ENCODE results near the gene PAQR7.
A peak's percentile ranks its signal among the peaks of the same experiment; 100 is the strongest.

PAQR7 gene

DNA sequence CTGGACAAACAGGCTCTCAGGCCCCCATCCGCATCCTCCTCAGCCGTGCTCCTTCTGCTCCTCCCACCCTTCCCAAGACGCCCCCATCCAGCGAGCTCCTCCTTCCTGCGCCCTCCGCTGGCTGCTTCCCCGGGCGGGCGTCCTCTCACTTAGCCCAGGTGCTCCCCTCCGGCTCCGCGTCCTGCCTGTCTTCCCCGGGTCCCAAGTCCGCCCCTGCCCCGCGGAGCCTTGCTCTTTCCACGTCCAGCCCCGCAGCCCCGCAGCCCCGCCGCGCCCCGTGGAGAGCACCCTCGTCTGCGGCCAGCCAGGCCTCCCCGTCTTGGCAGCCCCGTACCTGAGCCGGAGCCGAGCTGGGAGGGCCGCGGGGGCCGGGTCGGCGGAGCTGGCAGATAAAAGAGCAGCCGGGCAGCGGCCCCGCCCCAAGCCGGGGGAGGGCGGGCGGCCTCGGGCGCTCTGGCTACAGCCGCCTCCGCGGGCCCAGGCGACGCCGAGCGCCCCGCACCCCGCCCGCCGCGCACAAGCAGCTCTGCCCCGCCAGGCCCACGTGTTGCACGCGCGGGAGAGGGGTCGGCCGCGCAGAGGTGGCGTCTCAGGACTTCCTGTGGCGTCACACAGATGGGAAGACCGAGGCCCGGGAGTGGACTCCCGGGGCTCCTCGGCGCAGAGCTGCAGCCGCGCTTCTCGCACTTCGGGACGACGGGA lies at the start of gene PAQR7:
Gene PAQR7 (minus strand): TSS at position 555 of the 702 bp plus-strand sequence. CDS start 11,869 bp downstream, outside the sequence.
- DNase-seq (ENCODE audit: low read depth): no peak
- H3K4me3 ChIP-seq (ENCODE audit: low read length): peak within 1 kb of the TSS; percentile 48
- TF ChIP-seq, protein P1, sequence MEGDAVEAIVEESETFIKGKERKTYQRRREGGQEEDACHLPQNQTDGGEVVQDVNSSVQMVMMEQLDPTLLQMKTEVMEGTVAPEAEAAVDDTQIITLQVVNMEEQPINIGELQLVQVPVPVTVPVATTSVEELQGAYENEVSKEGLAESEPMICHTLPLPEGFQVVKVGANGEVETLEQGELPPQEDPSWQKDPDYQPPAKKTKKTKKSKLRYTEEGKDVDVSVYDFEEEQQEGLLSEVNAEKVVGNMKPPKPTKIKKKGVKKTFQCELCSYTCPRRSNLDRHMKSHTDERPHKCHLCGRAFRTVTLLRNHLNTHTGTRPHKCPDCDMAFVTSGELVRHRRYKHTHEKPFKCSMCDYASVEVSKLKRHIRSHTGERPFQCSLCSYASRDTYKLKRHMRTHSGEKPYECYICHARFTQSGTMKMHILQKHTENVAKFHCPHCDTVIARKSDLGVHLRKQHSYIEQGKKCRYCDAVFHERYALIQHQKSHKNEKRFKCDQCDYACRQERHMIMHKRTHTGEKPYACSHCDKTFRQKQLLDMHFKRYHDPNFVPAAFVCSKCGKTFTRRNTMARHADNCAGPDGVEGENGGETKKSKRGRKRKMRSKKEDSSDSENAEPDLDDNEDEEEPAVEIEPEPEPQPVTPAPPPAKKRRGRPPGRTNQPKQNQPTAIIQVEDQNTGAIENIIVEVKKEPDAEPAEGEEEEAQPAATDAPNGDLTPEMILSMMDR (conservative IDR thresholded peaks at IDR 0.05; ENCODE audit: low read depth, low read length): peak; percentile 14

- TF ChIP-seq, protein P1 (conservative IDR thresholded peaks at IDR 0.05; ENCODE audit: low read depth, low read length): no peak
- no peak for DNase-seq (ENCODE audit: low read depth)
- no peak overlapping the region for H3K4me3 ChIP-seq (ENCODE audit: low read length)
Measured at GRCh38 chr1:25924454-25924853, 48.9 kb upstream of the PAQR7 start.

DNA sequence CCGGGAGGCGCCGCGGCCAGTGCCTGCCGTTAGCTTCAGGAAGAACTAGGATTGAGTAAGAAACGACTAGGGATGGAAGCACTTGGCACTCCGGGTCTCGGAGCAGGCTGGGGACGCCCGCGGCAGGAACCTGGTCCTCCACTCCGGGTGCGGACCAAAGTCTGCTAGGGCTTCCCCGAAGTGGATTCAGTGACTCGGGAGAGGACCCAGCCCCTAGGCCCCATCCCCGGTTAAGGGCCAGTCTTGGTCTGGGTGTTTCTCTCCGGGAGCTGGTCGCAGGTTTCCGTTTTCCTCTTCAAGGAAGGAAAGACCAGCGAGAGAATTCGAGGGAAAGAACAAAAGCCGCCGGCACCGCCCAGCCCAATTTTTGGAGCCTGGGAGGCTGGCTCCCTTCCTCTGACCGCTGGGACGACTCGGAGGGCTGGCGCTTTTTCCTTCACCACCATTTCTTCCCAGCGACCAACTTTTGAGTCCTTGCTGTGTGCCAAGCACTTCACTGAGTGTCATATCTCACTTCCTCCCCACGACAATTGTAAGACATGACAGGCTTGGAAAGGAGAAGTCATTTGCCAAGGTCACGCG lies 47.6 kb upstream of the PAQR7 start:
- no peak for DNase-seq (ENCODE audit: low read depth)
- peak overlapping the region; percentile 57 for H3K4me3 ChIP-seq (ENCODE audit: low read length)
- TF ChIP-seq, protein P1 (conservative IDR thresholded peaks at IDR 0.05; ENCODE audit: low read depth, low read length): no peak

DNA sequence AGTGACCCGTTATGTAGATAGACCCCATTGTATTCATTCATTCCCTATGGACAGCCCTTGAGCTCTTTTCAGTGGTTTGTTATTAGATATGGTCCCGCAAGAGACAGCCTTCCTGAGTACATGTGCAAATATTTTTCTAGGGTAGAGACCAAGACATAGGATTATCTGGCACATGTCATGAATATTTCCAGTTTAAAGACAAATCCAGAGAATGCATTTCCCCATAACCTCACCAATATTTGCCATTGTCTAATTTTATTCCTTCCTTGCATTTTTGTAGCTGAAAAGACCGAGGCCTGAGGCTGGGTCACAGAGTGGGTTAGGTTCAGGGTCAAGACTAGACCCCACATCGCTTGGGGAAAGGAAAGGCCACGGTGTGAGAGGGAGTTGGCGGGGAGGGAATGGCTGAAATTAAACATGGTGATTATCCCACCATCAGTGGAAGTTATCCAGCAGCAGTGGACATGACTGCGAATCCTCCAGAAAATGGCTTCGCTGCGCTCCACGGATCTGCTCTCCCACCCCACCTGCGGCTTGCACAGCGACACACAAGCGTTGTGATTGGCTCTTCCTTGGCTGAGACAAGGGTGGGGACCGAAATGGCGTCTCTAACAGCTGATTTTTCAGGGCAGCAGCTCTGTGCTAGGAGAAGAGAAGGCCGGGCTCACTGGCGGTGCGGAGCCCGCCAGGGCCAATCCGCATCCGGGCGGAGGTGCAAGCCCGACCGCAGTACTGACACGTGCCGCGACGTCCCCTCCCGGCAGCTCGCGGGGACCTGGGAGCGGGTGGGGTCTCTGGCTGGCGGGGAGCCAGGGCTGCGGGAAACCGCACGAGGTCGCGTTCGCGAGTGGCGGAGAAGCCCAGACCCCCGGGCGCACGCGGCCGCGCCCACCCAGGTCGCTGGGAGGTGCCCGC lies 46.8 kb upstream of the PAQR7 start:
- H3K4me3 ChIP-seq (ENCODE audit: low read length): peak overlapping the region; percentile 57
- DNase-seq (ENCODE audit: low read depth): no peak
- TF ChIP-seq, protein P1 (conservative IDR thresholded peaks at IDR 0.05; ENCODE audit: low read depth, low read length): no peak

- TF ChIP-seq, protein P1 (conservative IDR thresholded peaks at IDR 0.05; ENCODE audit: low read depth, low read length): no peak
- H3K4me3 ChIP-seq (ENCODE audit: low read length): no peak overlapping the region
- DNase-seq (ENCODE audit: low read depth): no peak
Measured at GRCh38 chr1:25918615-25919014, 43.1 kb upstream of the PAQR7 start.

- H3K4me3 ChIP-seq (ENCODE audit: low read length): no peak overlapping the region
- TF ChIP-seq, protein P1 (conservative IDR thresholded peaks at IDR 0.05; ENCODE audit: low read depth, low read length): no peak
- DNase-seq (ENCODE audit: low read depth): no peak
Measured at GRCh38 chr1:25917996-25918395, 42.5 kb upstream of the PAQR7 start.
